A549 (cell line): ENCODE measurements around the gene ZNF276. TPM values are rescaled to one million over a fixed set of nuclear protein-coding genes. Genes with fewer than 3 reads are reported as not detected.

Source experiments
- ATAC-seq, 2 experiments: fragments of 200-7000 bp in 1 of 2; fragments of >200 bp in 1 of 2; cut with Nextera tagmentation in 1 of 2; cut with Tn5 transposase in 1 of 2; 3 replicates each; pipeline versions ENCODE4 v1.8.0 to v1.9.1; 2018 to 2020; ENCODE audit warnings: mild to moderate bottlenecking in 1 of 2, moderate library complexity in 1 of 2
- CTCF ChIA-PET: fragments of 300-600 bp; sonication (Branson Sonifier 250); formaldehyde crosslinking; extraction: SDS; loops from one replicate; lab custom pipeline; 2021; ENCODE audit warnings: antibody characterized with exemption, inconsistent platforms; lab: Yijun Ruan, JAX
- POLR2A ChIA-PET: fragments of 350-600 bp; formaldehyde crosslinking; extraction: SDS; loops from one replicate; lab custom pipeline; 2021; ENCODE audit warnings: antibody characterized with exemption, inconsistent platforms; lab: Yijun Ruan, JAX
- DNase-seq, 2 experiments: peaks; one replicate each; pipeline versions ENCODE4 v3.0.0 to v3.0.0-alpha.2; 2011 to 2016; ENCODE audit warnings: low read depth in 1 of 2, low spot score in 1 of 2
- FAIRE-seq: peaks from 2 replicates; lab custom pipeline; 2011; peaks lifted over from hg19 to GRCh38; lab: Jason Lieb, UNC
- H3K27ac ChIP-seq, 2 experiments: fragments of >200 bp; sonication (Bioruptor Twin); formaldehyde crosslinking; 3 replicates each; pipeline ENCODE4 v1.5.1; 2016 to 2017
- H3K4me1 ChIP-seq: fragments of >200 bp; sonication (Bioruptor Twin); formaldehyde crosslinking; 3 replicates; pipeline ENCODE4 v1.6.1; 2016
- H3K4me2 ChIP-seq: fragments of >200 bp; sonication (Bioruptor Twin); formaldehyde crosslinking; 3 replicates; pipeline ENCODE4 v1.6.1; 2016
- H3K4me3 ChIP-seq: fragments of >200 bp; sonication (Bioruptor Twin); formaldehyde crosslinking; 3 replicates; pipeline ENCODE4 v1.5.1; 2016
- H3K9me3 ChIP-seq: fragments of >200 bp; sonication (Bioruptor Twin); formaldehyde crosslinking; 3 replicates; pipeline ENCODE4 v1.6.1; 2016
- BCL3 ChIP-seq: fragments of >200 bp; sonication (Bioruptor Twin); formaldehyde crosslinking; IDR thresholded peaks from 3 replicates; pipeline ENCODE4 v1.6.1; 2016
- CHD4 ChIP-seq: fragments of 200-600 bp; sonication (generic); IDR thresholded peaks from 2 replicates; pipeline ENCODE4 v1.6.1; 2016; ENCODE audit warnings: antibody characterized with exemption, mild to moderate bottlenecking, borderline replicate concordance
- E2F6 ChIP-seq: IDR thresholded peaks from 2 replicates; pipeline ENCODE4 v1.6.1; 2012; ENCODE audit warnings: low read depth, borderline replicate concordance
- ELK1 ChIP-seq: fragments of 150-350 bp; IDR thresholded peaks from 2 replicates; pipeline ENCODE4 v1.6.1; 2014; ENCODE audit warnings: low read depth, mild to moderate bottlenecking, low read length
- EP300 ChIP-seq, 2 experiments: fragments of >200 bp; sonication (Bioruptor Twin); formaldehyde crosslinking; IDR thresholded peaks; 2 replicates in 1 of 2; 3 replicates in 1 of 2; pipeline ENCODE4 v1.6.1; 2016 to 2017
- HOXA7 ChIP-seq: fragments of 250-450 bp; sonication (Bioruptor Pico); IDR thresholded peaks from 2 replicates; pipeline ENCODE4 v1.5.0; 2020; ENCODE audit warnings: mild to moderate bottlenecking, moderate library complexity
- HOXB13 ChIP-seq: fragments of 250-450 bp; sonication (Bioruptor Pico); IDR thresholded peaks from 2 replicates; pipeline ENCODE4 v1.5.0; 2020; ENCODE audit warnings: low read depth, mild to moderate bottlenecking, moderate library complexity
- JUNB ChIP-seq: fragments of >200 bp; sonication (Bioruptor Twin); formaldehyde crosslinking; IDR thresholded peaks from 2 replicates; pipeline ENCODE4 v1.6.1; 2016
- KDM5A ChIP-seq: fragments of 200-600 bp; sonication (generic); IDR thresholded peaks from 2 replicates; pipeline ENCODE4 v1.6.1; 2016; ENCODE audit warnings: antibody characterized with exemption, mild to moderate bottlenecking
- MAZ ChIP-seq: fragments of 150-350 bp; IDR thresholded peaks from 2 replicates; pipeline ENCODE4 v1.6.1; 2014; ENCODE audit warnings: antibody characterized with exemption, low read depth, low read length, borderline replicate concordance
- NPAS2 ChIP-seq: fragments of 250-450 bp; sonication (Bioruptor Pico); IDR thresholded peaks from 2 replicates; pipeline ENCODE4 v1.8.0; 2022; ENCODE audit warnings: mild to moderate bottlenecking, moderate library complexity, borderline replicate concordance
- POLR2A ChIP-seq: IDR thresholded peaks from 2 replicates; pipeline ENCODE4 v1.6.1; 2012; ENCODE audit warnings: mild to moderate bottlenecking, low read length
- RARB ChIP-seq: fragments of 250-450 bp; sonication (Bioruptor Pico); IDR thresholded peaks from 2 replicates; pipeline ENCODE4 v1.8.0; 2021; ENCODE audit warnings: mild to moderate bottlenecking, moderate library complexity
- REST ChIP-seq: fragments of 200-600 bp; sonication (generic); IDR thresholded peaks from 2 replicates; pipeline ENCODE4 v1.6.1; 2016; ENCODE audit warnings: antibody characterized with exemption, mild to moderate bottlenecking, moderate library complexity
- RFX5 ChIP-seq: fragments of 450-650 bp; IDR thresholded peaks from 2 replicates; pipeline ENCODE4 v1.7.1; 2014; ENCODE audit warnings: antibody characterized with exemption, mild to moderate bottlenecking, moderate library complexity
- SREBF2 ChIP-seq: fragments of 450-650 bp; IDR thresholded peaks from 2 replicates; pipeline ENCODE4 v1.6.1; 2014; ENCODE audit warnings: mild to moderate bottlenecking, moderate library complexity
- TP53 ChIP-seq: fragments of 250-450 bp; sonication (Bioruptor Pico); IDR thresholded peaks from 2 replicates; pipeline ENCODE4 v1.5.0; 2021; ENCODE audit warnings: mild to moderate bottlenecking, moderate library complexity
- USF2 ChIP-seq: fragments of 450-650 bp; IDR thresholded peaks from 2 replicates; pipeline ENCODE4 v1.6.1; 2014; ENCODE audit warnings: antibody characterized with exemption
- ZC3H11A ChIP-seq: fragments of 450-650 bp; IDR thresholded peaks from 2 replicates; pipeline ENCODE4 v1.6.1; 2014; ENCODE audit warnings: antibody characterized with exemption, mild to moderate bottlenecking
- ZFP36 ChIP-seq: fragments of 450-650 bp; IDR thresholded peaks from 2 replicates; pipeline ENCODE4 v1.6.1; 2014; ENCODE audit warnings: borderline replicate concordance; ENCODE audit not compliant: partially characterized antibody
- ZSCAN20 ChIP-seq: fragments of 250-450 bp; sonication (Bioruptor Pico); IDR thresholded peaks from 2 replicates; pipeline ENCODE4 v1.8.0; 2022; ENCODE audit warnings: mild to moderate bottlenecking, moderate library complexity
- WGBS: methylation state at CpG from one replicate; pipeline ENCODE4 v1.1.6; 2017; ENCODE audit errors: missing lambda C conversion rate; 5-methylcytosine and 5-hydroxymethylcytosine counted together
- polyA plus RNA-seq, 4 experiments: library from polyadenylated mRNA; depleted of rRNA in 3 of 4; stranded (reverse); fragments of >200 nt; fragmentation: RNase III in 1 of 4; extraction: RNeasy Plus Mini Kit Qiagen cat#74134 plus additional on column Dnase treatment in 1 of 4; gene quantifications; 2 replicates in 3 of 4; 3 replicates in 1 of 4; pipeline ENCODE4 v1.2.3, GENCODE V29; 2011 to 2017
- TF ChIP-seq, protein P1 (sequence below): fragments of >200 bp; sonication (Bioruptor Twin); formaldehyde crosslinking; IDR thresholded peaks from 2 replicates; pipeline ENCODE4 v1.6.1; 2016
- TF ChIP-seq, protein P2 (sequence below): fragments of 250-450 bp; sonication (Bioruptor Pico); IDR thresholded peaks from 2 replicates; pipeline ENCODE4 v1.5.0; 2021; ENCODE audit warnings: mild to moderate bottlenecking, moderate library complexity, borderline replicate concordance

Gene ZNF276
- polyA plus RNA-seq, 2 of the 4 experiments (the other 2 are of a cell fraction), result 6.5 to 15.1 TPM

DNA sequence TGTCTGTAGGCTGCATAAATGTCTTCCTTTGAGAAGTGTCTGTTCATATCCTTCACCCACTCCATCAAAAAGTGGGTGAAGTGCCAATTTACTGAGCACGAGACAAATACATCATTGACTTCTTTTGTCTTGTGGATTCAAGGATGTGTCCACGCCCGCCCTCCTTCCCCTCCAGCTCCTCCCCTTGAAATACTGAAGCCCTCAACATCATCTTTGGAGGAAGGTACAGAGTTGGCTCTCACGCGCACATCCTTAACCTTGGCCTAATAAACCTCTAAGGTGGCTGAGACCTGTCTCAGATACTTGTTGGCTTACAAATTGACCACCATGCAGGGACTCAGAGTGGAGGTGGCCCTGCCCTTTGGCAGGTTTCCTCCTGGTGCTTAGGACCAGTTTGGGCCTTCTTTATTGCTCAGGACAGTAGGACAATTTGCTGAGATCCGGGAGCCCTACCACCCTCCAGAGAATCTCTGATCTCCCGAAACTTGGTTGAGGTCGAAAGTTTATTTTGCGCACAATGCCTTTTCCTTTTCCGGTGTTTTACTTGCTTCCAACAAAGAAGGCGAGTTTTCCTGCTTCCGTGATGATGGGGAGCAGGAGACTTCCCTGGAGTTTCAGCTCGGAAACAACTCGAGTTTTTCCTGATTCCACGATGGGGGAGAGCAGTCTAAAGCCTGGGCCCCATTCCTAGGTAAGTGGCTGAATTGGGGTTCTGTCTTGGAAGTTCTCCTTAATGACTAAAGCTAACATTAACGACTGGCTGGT, 49.0 kb upstream of the ZNF276 start:
- ChIA-PET POLR2A (no interaction called here), CTCF (interaction anchor here (0.9 to 2.3 kb wide), 4 partner anchors 13 to 56 kb away, joined by 3 to 7 read pairs (median 4); no protein-coding TSS in a partner anchor)
- no peak for TF ChIP-seq RFX5
- no peak for TF ChIP-seq KDM5A
- TF ChIP-seq, protein P1, sequence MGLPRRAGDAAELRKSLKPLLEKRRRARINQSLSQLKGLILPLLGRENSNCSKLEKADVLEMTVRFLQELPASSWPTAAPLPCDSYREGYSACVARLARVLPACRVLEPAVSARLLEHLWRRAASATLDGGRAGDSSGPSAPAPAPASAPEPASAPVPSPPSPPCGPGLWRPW, result no peak
- TF ChIP-seq POLR2A, result no peak
- TF ChIP-seq ELK1, result no peak
- TF ChIP-seq JUNB, result no peak
- TF ChIP-seq, protein P2, sequence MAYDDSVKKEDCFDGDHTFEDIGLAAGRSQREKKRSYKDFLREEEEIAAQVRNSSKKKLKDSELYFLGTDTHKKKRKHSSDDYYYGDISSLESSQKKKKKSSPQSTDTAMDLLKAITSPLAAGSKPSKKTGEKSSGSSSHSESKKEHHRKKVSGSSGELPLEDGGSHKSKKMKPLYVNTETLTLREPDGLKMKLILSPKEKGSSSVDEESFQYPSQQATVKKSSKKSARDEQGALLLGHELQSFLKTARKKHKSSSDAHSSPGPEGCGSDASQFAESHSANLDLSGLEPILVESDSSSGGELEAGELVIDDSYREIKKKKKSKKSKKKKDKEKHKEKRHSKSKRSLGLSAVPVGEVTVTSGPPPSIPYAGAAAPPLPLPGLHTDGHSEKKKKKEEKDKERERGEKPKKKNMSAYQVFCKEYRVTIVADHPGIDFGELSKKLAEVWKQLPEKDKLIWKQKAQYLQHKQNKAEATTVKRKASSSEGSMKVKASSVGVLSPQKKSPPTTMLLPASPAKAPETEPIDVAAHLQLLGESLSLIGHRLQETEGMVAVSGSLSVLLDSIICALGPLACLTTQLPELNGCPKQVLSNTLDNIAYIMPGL, result no peak
- TF ChIP-seq CHD4, result no peak
- no peak for TF ChIP-seq ZC3H11A
- no peak for TF ChIP-seq BCL3
- TF ChIP-seq TP53 (CRISPR knock-in tag), result no peak
- no peak for TF ChIP-seq E2F6
- TF ChIP-seq EP300 (IDR thresholded peaks at IDR 0.05), result no peak
- TF ChIP-seq MAZ, result no peak
- TF ChIP-seq NPAS2 (CRISPR knock-in tag), result no peak
- TF ChIP-seq SREBF2, result no peak
- no peak for TF ChIP-seq HOXA7
- TF ChIP-seq ZSCAN20 (CRISPR knock-in tag), result no peak
- TF ChIP-seq USF2, result no peak
- ATAC-seq, result no peak
- Histone ChIP-seq H3K9me3 (no peaks in the 10 kb centered on the region), H3K4me3 (no peak overlapping the region), H3K4me1 (no peaks in the 10 kb centered on the region), H3K27ac (no peak overlapping the region), H3K4me2 (no peak overlapping the region)
- FAIRE-seq, result no peak
- WGBS, result 87% methylated on average over 16 of the region's 16 CpGs
- no peak for DNase-seq

DNA sequence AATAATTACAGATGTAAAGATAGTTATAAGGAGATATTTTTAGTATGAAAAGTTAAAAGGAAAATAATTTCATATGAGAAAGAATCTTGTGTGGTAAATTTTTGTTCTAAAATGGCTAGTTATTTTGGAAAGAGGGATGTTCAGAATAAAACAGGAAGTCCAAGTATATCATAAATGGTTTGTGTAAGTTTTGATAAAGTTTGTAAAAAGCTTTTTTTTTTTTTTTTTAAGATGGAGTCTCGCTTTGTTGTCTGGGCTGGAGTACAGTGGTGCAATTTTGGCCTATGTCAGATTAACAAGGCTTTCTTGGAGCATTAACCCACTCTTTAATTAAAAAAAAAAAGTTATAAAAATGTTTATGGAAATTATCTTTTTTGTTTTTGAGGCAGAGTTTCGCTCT, 43.1 kb upstream of the ZNF276 start:
- POLR2A ChIA-PET, result no interaction called here

More for the DNA sequence above, 43.1 kb upstream of the ZNF276 start:
- 75% methylated on average over 2 of the region's 2 CpGs for WGBS
- no peak overlapping the region for H3K4me3 ChIP-seq
- H3K9me3 ChIP-seq, result peaks cover 24% of the 10 kb centered on the region
- FAIRE-seq, result no peak
- no peaks in the 10 kb centered on the region for H3K4me1 ChIP-seq
- H3K4me2 ChIP-seq, result no peak overlapping the region
- TF ChIP-seq ZFP36 (peak; percentile 90), RARB (CRISPR knock-in tag) (no peak), HOXB13 (no peak), REST (no peak)
- CTCF ChIA-PET, result interaction anchor here (1.3 kb wide), 1 partner anchor 11 kb away, joined by 3 read pairs; no protein-coding TSS in a partner anchor
- no peak overlapping the region for H3K27ac ChIP-seq
- DNase-seq, result no peak
- ATAC-seq, result no peak
